ENCODE measurements around the gene ANO1. TPM values are rescaled to one million over a fixed set of nuclear protein-coding genes. Genes with fewer than 3 reads are reported as not detected.

The ANO1 gene
- total RNA-seq, 1 donor from 2014 or later, result 3.8 TPM

DNA sequence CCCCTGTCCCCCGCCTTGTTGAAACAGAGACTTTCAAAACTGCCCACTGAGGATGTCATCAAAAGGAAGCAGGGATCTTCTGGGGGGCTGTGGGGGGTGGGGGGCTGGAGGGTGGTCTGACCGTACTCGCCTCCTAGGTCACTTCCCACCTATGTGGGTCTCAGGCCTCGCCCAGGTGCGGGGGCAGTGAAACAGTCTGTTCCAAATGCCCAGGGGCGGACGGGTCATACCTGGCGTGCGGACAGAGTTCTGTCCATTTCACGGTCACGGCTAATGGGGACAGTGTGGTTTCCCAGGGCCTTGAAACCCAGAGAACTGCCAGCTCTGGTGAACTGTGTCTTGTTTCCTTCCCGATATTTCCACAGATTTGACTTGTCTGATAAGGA is 27.2 kb downstream of the ANO1 start:
- no peak for DNase-seq (ENCODE audit: low spot score)
- Mint-ChIP-seq H3K27me3 (ENCODE audit: unreplicated experiment) (no peaks in the 10 kb centered on the region), H3K36me3 (ENCODE audit: low read depth, unreplicated experiment) (no peaks in the 10 kb centered on the region), H3K27ac (ENCODE audit: unreplicated experiment) (no peak overlapping the region), H3K9me3 (ENCODE audit: unreplicated experiment) (no peaks in the 10 kb centered on the region), H3K4me3 (ENCODE audit: unreplicated experiment) (no peak overlapping the region), H3K4me1 (ENCODE audit: unreplicated experiment) (no peaks in the 10 kb centered on the region)
- TF ChIP-seq, protein P1, sequence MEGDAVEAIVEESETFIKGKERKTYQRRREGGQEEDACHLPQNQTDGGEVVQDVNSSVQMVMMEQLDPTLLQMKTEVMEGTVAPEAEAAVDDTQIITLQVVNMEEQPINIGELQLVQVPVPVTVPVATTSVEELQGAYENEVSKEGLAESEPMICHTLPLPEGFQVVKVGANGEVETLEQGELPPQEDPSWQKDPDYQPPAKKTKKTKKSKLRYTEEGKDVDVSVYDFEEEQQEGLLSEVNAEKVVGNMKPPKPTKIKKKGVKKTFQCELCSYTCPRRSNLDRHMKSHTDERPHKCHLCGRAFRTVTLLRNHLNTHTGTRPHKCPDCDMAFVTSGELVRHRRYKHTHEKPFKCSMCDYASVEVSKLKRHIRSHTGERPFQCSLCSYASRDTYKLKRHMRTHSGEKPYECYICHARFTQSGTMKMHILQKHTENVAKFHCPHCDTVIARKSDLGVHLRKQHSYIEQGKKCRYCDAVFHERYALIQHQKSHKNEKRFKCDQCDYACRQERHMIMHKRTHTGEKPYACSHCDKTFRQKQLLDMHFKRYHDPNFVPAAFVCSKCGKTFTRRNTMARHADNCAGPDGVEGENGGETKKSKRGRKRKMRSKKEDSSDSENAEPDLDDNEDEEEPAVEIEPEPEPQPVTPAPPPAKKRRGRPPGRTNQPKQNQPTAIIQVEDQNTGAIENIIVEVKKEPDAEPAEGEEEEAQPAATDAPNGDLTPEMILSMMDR (IDR thresholded peaks at IDR 0.05; ENCODE audit: unreplicated experiment), result no peak

DNA sequence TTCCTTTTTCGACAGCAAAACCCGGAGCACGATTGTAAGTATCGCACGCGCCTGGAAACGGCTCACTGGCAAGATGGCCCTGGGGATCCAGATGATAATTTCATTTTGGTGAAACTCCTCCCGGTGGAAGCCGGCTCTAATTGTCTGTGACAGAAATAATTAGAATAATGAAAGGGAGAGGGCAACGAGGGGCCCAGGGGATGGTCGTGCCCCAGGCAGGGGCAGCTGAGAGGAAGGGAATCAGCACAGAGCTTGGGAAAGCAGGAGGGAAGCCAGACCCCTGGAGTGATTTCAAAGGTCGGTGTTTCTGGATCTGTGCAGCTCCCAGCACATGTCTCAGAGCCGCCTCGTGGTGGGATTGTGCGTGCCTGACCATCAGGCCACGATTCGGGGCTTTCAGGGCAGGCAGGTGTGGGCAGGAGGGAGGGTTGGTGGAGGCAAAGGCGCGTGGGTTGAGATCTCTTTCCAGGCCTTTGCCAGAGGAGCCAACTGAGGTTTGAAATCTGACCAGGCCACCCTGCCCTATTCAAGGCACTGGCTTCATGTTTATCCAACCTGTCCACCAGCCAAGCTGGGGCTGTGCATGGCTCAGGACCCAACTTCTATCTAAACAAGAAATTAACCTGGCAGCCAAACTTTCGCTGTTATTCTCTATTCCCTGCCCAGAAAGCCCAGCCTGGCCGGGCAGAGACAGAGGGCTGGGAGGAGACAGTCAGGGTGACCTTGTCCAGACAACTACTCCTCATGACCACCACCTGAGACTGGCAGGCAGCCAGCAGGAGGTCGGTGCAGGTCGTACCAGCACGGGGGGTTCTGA is 27.8 kb downstream of the ANO1 start:
- DNase-seq (ENCODE audit: low spot score), result no peak
- H3K9me3 Mint-ChIP-seq (ENCODE audit: unreplicated experiment), result no peaks in the 10 kb centered on the region
- no peaks in the 10 kb centered on the region for H3K36me3 Mint-ChIP-seq (ENCODE audit: low read depth, unreplicated experiment)
- TF ChIP-seq, protein P1 (IDR thresholded peaks at IDR 0.05; ENCODE audit: unreplicated experiment), result no peak
- H3K4me1 Mint-ChIP-seq (ENCODE audit: unreplicated experiment), result no peaks in the 10 kb centered on the region
- no peak overlapping the region for H3K27ac Mint-ChIP-seq (ENCODE audit: unreplicated experiment)
- no peak overlapping the region for H3K4me3 Mint-ChIP-seq (ENCODE audit: unreplicated experiment)
- H3K27me3 Mint-ChIP-seq (ENCODE audit: unreplicated experiment), result peaks cover under 1% of the 10 kb centered on the region

DNA sequence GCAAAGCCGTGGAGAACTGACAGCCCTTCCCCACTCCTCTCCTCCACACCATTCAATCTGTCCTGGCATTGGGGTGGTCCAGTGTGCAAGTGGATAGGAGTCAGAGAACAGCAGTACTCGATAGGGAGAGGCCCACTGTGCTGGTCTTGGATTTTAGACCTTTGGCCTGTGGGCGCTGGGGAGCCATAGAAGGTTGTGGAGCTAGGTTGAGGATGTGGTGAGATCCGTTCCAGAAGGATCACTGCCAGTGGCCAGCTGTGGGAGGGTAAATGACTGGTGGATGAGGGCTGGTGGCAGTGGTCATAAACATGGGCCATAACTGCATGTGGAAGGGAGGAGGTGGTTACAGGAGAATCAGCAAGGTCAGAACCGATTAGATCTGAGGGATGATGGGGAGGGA is 28.6 kb downstream of the ANO1 start:
- H3K9me3 Mint-ChIP-seq (ENCODE audit: unreplicated experiment), result no peaks in the 10 kb centered on the region
- H3K27ac Mint-ChIP-seq (ENCODE audit: unreplicated experiment), result no peak overlapping the region
- H3K4me1 Mint-ChIP-seq (ENCODE audit: unreplicated experiment), result peaks cover 2% of the 10 kb centered on the region
- peaks cover 3% of the 10 kb centered on the region for H3K27me3 Mint-ChIP-seq (ENCODE audit: unreplicated experiment)
- no peak overlapping the region for H3K4me3 Mint-ChIP-seq (ENCODE audit: unreplicated experiment)
- H3K36me3 Mint-ChIP-seq (ENCODE audit: low read depth, unreplicated experiment), result no peaks in the 10 kb centered on the region
- TF ChIP-seq, protein P1 (IDR thresholded peaks at IDR 0.05; ENCODE audit: unreplicated experiment), result no peak
- DNase-seq (ENCODE audit: low spot score), result no peak

DNA sequence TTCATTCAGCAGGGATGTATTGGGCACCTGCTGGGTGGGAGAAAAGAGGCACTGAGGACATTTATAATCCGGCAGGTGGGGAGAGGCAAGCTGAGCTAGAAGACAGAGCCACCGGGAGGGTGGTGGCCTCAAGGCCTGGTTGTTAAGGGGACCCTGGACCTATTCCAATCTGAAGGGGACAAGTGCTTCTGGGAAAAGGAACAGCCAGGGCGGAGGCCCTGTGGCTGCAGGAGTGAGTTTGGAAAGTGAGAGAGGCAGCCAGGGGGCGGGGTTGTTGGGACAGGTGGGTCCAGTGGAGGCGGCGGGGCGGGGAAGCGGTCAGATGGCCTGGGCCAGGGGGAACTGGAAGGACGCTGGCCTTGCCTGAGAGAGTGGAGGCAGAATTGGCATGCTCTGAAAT is 29.1 kb downstream of the ANO1 start:
- H3K36me3 Mint-ChIP-seq (ENCODE audit: low read depth, unreplicated experiment), result no peaks in the 10 kb centered on the region
- TF ChIP-seq, protein P1 (IDR thresholded peaks at IDR 0.05; ENCODE audit: unreplicated experiment), result no peak
- no peak overlapping the region for H3K4me3 Mint-ChIP-seq (ENCODE audit: unreplicated experiment)
- no peak overlapping the region for H3K27ac Mint-ChIP-seq (ENCODE audit: unreplicated experiment)
- H3K9me3 Mint-ChIP-seq (ENCODE audit: unreplicated experiment), result no peaks in the 10 kb centered on the region
- peaks cover 3% of the 10 kb centered on the region for H3K27me3 Mint-ChIP-seq (ENCODE audit: unreplicated experiment)
- DNase-seq (ENCODE audit: low spot score), result no peak
- H3K4me1 Mint-ChIP-seq (ENCODE audit: unreplicated experiment), result peaks cover 2% of the 10 kb centered on the region

DNA sequence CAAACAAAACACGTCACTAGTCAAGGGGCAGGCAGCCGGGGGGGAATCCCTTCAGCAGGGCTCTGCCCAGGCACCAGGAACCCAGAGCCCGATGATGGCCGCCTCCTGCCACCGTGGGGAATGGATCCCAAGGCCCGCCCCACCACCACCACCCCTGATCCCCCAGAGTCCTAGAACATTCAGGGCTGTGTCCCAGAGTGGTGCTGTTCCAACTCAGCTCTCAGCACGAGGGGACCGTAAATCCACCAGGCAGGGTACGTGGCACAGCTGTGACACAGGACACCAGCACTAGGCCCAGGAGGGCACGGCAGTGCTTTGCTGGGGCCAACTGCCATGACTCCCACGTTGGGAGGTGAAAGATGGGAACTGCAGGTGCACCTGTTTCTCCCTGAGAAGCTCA is 29.6 kb downstream of the ANO1 start:
- Mint-ChIP-seq H3K27ac (ENCODE audit: unreplicated experiment) (no peak overlapping the region), H3K9me3 (ENCODE audit: unreplicated experiment) (no peaks in the 10 kb centered on the region), H3K36me3 (ENCODE audit: low read depth, unreplicated experiment) (no peaks in the 10 kb centered on the region), H3K27me3 (ENCODE audit: unreplicated experiment) (peaks cover 3% of the 10 kb centered on the region), H3K4me3 (ENCODE audit: unreplicated experiment) (no peak overlapping the region), H3K4me1 (ENCODE audit: unreplicated experiment) (peaks cover 2% of the 10 kb centered on the region)
- TF ChIP-seq, protein P1 (IDR thresholded peaks at IDR 0.05; ENCODE audit: unreplicated experiment), result no peak
- DNase-seq (ENCODE audit: low spot score), result no peak

Measured in endothelial cell (in vitro differentiated cells).